ENCODE data around the gene AEBP2.
"Not testable (repeated sequence)": the region's sequence is repeated elsewhere in the genome, so short reads cannot be mapped to it uniquely, and the experiment has no call there.

Gene AEBP2

DNA sequence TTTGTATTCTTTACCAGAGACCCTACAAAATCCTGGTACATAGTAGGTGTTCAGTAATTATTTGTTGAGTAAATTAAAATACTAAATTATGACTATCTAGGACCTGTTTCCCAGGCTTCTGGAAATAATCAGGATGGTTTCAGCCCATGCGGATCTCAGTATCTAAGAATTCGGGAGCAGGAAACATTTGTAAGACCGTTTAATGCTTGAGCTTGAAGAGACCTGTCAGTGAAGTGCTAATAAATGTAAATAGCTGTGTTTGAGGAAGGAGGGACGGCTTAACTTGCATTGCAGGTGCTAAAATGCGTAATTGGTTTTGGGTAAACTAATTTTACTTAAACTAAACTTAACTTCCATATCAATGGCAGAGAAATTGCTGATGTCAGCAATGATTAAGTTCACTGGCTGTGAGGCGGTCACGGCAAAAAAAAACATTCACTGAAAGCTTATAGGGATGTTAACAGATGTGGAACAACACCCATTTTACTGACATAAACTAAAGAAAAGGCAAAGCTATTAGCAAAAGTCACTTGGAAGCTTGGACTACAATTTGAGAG lies 28.6 kb upstream of the AEBP2 start:
- Histone ChIP-seq H3K4me1 (ENCODE audit: insufficient read depth, low read length) (peaks cover 27% of the 10 kb centered on the region), H3K36me3 (ENCODE audit: insufficient read depth, low read length) (no peaks in the 10 kb centered on the region), H3K9ac (ENCODE audit: low read depth, low read length) (0 out of 2 replicates have a peak overlapping the region, but pooled peaks have one; percentile 19), H3K9me3 (ENCODE audit: control insufficient read depth, insufficient read depth, low read length) (no peaks in the 10 kb centered on the region)

DNA sequence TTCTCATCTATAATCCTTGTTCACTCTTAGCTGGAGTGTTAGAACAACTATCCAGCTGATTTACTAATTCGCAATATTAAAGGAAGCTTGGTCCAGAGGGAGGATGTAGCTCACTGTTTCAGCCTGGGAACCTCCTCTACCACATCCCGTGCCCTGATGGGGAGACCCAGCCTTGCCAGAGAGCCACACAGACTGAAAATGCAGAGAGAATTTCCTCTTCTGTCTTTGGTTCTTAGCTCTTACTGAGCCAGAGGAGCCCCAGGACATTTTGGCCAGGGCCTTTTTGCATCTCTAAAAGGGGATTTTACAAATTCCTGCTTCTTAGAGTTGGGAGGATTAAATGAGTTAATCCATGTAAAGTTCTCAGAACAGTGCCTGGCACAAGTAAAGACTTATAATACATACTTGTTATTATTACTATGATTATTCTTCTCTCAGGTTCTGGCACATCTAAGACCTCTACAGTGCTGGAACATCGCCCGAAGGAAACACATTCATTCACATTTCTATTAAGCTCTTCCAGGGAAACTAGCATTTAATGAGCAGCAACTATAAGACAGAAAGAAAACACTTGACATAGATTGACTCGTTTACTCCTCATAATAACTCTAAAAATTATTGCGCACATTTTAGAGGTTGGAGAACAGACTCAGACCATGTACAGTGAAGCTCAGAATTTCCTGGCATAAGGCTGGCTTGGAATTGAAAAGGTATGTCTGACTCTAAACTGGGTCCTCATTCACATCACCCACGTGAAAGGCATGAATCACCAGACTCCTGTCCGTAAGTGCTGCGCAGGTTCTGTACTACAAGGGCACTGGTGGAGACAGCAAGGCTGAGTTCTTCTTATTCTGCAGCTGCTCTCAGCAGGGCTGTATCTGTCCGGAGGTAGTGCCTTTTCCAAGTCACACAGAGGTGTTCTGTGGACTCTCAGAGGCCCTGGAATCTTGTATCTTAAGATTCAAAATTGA lies 27.8 kb upstream of the AEBP2 start:
- no peak overlapping the region for H3K9ac ChIP-seq (ENCODE audit: low read depth, low read length)
- no peaks in the 10 kb centered on the region for H3K36me3 ChIP-seq (ENCODE audit: insufficient read depth, low read length)
- no peaks in the 10 kb centered on the region for H3K9me3 ChIP-seq (ENCODE audit: control insufficient read depth, insufficient read depth, low read length)
- H3K4me1 ChIP-seq (ENCODE audit: insufficient read depth, low read length), result peaks cover 27% of the 10 kb centered on the region

DNA sequence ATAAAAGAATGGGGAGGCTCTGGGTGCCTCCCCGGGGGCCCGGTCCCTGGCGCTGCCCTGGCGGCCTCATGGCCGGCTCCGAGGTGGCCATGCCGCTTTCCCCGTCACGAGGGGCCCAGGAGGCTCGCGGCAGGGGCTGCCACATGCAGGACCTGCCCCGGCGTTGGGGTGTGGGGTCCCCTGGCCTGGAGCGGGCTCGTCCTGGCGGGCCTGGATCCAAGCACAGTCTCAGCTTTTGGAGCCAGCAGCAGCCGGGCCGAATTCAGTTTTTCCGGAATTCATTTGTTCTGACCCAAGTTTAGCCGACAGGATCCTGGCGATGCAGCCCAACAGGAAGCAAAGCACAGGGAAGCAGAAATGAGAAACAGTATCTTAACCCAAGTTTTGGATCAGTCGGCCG lies 26.4 kb upstream of the AEBP2 start:
- H3K9me3 ChIP-seq (ENCODE audit: control insufficient read depth, insufficient read depth, low read length), result no peaks in the 10 kb centered on the region
- peaks cover 27% of the 10 kb centered on the region for H3K4me1 ChIP-seq (ENCODE audit: insufficient read depth, low read length)
- H3K9ac ChIP-seq (ENCODE audit: low read depth, low read length), result no peak overlapping the region
- H3K36me3 ChIP-seq (ENCODE audit: insufficient read depth, low read length), result no peaks in the 10 kb centered on the region

DNA sequence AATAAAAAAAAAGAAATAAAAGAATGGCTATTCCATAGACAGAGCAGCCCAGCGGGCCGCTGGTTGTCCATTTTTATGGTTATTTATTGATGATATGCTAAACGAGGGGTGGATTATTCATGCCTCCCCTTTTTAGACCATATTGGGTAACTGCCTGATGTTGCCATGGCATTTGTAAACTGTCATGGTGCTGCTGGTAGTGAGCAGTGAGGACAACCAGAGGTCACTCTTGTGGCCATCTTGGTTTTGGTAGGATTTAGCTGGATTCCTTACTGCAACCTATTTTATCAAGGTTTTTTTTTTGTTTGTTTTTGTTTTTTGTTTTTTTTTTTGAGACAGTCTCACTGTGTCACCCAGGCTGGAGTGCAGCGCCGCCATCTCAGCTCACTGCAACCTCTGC lies 25.7 kb upstream of the AEBP2 start:
- not testable (repeated sequence) for H3K9ac ChIP-seq (ENCODE audit: low read depth, low read length); H3K9me3 ChIP-seq (ENCODE audit: control insufficient read depth, insufficient read depth, low read length); H3K36me3 ChIP-seq (ENCODE audit: insufficient read depth, low read length)
- peaks cover 27% of the 10 kb centered on the region for H3K4me1 ChIP-seq (ENCODE audit: insufficient read depth, low read length)

DNA sequence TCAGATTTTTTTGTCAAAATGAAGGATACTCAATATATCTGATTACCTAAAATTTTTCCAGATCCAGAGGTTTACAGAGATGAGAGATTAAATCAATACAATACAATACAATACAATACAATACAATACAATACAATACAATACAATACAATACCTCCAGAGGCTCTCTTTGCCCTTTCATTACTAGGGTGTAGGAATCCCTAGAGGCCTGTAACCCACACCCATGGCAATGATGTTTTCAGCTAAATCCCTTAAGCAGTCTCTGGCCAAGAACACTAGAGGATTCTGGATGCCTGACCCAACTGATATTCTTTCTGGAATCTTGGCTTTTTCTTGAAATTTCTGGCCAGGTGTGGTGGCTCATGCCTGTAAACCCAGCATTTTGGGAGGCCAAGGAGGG lies 23.7 kb upstream of the AEBP2 start:
- H3K4me1 ChIP-seq (ENCODE audit: insufficient read depth, low read length), result peaks cover 10% of the 10 kb centered on the region
- no peak overlapping the region for H3K9ac ChIP-seq (ENCODE audit: low read depth, low read length)
- no peaks in the 10 kb centered on the region for H3K36me3 ChIP-seq (ENCODE audit: insufficient read depth, low read length)
- no peaks in the 10 kb centered on the region for H3K9me3 ChIP-seq (ENCODE audit: control insufficient read depth, insufficient read depth, low read length)

DNA sequence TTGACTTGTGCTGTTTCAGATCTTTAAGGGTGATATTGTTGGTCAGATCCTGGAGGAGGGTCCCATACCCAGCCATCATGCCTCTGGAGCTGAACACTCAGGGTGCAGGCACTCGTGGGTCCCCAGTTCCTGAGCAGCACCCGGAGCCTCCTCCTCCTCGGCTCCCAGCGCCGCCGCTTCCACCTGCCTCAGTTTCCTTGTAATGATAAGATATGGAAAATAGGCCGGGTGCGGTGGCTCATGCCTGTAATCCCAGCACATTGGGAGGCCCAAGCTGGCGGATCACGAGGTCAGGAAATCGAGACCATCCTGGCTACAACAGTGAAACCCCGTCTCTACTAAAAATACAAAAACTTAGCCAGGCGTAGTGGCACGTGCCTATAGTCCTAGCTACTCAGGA lies 20.2 kb upstream of the AEBP2 start:
- no peak overlapping the region for H3K9ac ChIP-seq (ENCODE audit: low read depth, low read length)
- H3K4me1 ChIP-seq (ENCODE audit: insufficient read depth, low read length), result no peaks in the 10 kb centered on the region
- H3K9me3 ChIP-seq (ENCODE audit: control insufficient read depth, insufficient read depth, low read length), result no peaks in the 10 kb centered on the region
- no peaks in the 10 kb centered on the region for H3K36me3 ChIP-seq (ENCODE audit: insufficient read depth, low read length)

DNA sequence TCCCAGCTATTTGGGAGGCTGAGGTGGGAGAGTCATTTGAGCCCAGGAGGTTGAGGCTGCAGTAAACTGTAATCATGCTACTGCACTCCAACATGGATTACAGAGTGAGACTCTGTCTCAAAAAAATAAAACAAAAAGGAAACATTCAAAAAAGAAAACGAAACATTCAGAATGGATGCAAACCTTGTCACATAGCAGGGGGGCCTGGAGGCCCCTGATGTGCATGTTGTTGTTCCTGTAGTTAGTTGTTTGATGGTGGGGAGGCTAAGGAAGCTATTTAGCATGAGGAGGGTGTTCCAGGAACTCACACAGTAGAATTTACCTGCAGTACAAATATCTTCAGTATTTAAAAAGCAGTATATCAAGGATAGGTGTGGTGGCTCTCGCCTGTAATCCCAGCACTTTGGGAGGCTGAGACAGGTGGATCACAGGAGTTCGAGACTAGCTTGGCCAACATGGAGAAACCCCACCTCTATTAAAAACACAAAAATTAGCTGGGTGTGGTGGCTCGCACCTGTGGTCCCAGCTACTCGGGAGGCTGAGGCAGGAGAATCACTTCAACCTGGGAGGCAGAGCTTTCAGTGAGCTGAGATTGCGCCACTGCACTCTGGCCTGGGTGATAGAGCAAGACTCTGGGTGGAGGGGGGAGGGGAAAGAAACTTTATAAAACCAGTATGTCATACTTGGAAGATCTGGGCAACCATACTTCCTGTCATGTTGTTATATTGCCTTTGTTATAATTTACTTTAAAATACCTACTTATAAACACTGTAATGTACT lies 17.6 kb upstream of the AEBP2 start:
- H3K4me1 ChIP-seq (ENCODE audit: insufficient read depth, low read length), result no peaks in the 10 kb centered on the region
- no peak overlapping the region for H3K9ac ChIP-seq (ENCODE audit: low read depth, low read length)
- H3K36me3 ChIP-seq (ENCODE audit: insufficient read depth, low read length), result no peaks in the 10 kb centered on the region
- peaks cover 4% of the 10 kb centered on the region; the same call in 1 of the 2 replicates for H3K9me3 ChIP-seq (ENCODE audit: control insufficient read depth, insufficient read depth, low read length)

DNA sequence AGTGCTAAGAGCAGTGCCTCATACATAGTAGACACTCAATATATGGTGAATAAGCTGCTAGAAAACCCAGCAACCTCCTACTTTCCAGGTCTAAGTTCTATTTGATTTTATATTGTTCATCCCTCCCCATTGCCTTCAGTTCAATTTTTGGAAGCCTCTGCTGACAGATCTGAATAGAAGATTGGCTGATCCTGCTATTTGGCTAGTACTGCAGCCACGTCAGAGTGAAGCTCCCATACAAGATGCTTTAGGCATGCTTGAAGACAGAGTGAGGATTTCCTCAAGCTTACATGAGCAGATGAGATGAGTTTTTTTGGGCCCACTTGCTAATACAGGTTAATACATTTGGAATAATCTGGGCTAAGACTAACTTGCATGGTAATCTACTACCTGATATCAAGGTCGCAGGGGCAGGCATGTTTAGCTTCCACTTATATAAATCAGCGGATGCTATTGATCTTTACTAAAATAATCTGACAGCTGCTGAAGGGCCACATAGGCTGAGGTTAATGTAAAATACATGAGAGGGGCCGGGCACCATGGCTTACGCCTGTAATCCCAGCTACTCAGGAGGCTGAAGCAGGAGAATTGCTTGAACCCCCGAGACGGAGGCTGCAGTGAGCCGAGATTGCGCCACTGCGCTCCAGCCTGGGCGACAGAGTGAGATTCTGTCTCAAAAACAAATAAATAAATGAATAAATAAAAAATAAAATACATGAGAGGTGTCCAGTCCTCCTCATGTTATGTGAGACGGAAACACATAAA lies 15.9 kb upstream of the AEBP2 start:
- Histone ChIP-seq H3K9ac (ENCODE audit: low read depth, low read length) (no peak overlapping the region), H3K4me1 (ENCODE audit: insufficient read depth, low read length) (no peaks in the 10 kb centered on the region), H3K36me3 (ENCODE audit: insufficient read depth, low read length) (no peaks in the 10 kb centered on the region), H3K9me3 (ENCODE audit: control insufficient read depth, insufficient read depth, low read length) (peaks cover 4% of the 10 kb centered on the region; the same call in 1 of the 2 replicates)

DNA sequence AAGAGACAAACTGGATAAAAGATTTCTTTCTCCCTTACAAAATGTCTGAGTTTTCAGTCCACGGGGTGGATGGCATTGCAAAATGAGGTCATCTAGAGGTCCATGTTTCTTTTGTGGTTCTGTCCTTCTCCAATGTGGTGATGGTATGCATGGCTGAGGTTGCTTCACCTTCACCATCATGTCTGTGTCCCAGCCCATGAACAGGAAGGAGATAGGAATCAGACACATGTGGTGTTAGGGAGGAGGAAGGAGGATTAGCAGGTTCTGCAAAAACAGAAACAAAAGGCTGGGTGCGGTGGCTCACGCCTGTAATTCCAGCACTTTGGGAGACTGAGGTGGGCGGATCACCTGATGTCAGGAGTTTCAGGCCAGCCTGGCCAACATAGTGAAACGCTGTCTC lies 11.0 kb upstream of the AEBP2 start:
- Histone ChIP-seq H3K9me3 (ENCODE audit: control insufficient read depth, insufficient read depth, low read length) (peaks cover 4% of the 10 kb centered on the region; the same call in 1 of the 2 replicates), H3K36me3 (ENCODE audit: insufficient read depth, low read length) (no peaks in the 10 kb centered on the region), H3K4me1 (ENCODE audit: insufficient read depth, low read length) (peaks cover 9% of the 10 kb centered on the region), H3K9ac (ENCODE audit: low read depth, low read length) (no peak overlapping the region)

DNA sequence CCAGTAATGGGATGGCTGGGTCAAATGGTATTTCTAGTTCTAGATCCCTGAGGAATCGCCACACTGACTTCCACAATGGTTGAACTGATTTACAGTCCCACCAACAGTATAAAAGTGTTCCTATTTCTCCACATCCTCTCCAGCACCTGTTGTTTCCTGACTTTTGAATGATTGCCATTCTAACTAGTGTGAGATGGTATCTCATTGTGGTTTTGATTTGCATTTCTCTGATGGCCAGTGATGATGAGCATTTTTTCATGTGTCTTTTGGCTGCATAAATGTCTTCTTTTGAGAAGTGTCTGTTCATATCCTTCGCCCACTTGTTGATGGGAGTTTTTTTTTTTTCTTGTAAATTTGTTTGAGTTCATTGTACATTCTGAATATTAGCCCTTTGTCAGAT lies 9.8 kb upstream of the AEBP2 start:
- not testable (repeated sequence) for H3K9ac ChIP-seq (ENCODE audit: low read depth, low read length); H3K36me3 ChIP-seq (ENCODE audit: insufficient read depth, low read length); H3K9me3 ChIP-seq (ENCODE audit: control insufficient read depth, insufficient read depth, low read length); H3K4me1 ChIP-seq (ENCODE audit: insufficient read depth, low read length)

DNA sequence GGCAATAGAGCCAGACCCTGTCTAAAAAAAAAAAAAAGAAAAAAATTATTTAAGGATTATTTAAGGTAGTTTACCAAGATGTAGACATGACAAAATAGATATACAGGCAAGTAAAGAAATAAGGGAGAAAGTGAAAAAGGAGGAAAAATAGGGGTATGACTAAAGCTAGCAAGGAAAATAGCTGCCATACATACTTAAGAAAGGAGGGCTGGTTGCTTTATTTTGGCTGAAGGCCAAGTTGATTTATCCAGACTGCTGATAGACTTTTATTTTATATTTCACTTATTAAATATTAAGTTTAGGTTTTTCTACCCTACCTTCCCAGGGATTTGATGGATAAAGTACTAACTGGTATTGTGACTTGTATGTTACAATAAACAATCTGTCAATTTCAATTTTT lies 8.3 kb upstream of the AEBP2 start:
- Histone ChIP-seq H3K36me3 (ENCODE audit: insufficient read depth, low read length) (no peaks in the 10 kb centered on the region), H3K9me3 (ENCODE audit: control insufficient read depth, insufficient read depth, low read length) (peaks cover 4% of the 10 kb centered on the region; the same call in 1 of the 2 replicates), H3K9ac (ENCODE audit: low read depth, low read length) (no peak overlapping the region), H3K4me1 (ENCODE audit: insufficient read depth, low read length) (peaks cover 14% of the 10 kb centered on the region)

DNA sequence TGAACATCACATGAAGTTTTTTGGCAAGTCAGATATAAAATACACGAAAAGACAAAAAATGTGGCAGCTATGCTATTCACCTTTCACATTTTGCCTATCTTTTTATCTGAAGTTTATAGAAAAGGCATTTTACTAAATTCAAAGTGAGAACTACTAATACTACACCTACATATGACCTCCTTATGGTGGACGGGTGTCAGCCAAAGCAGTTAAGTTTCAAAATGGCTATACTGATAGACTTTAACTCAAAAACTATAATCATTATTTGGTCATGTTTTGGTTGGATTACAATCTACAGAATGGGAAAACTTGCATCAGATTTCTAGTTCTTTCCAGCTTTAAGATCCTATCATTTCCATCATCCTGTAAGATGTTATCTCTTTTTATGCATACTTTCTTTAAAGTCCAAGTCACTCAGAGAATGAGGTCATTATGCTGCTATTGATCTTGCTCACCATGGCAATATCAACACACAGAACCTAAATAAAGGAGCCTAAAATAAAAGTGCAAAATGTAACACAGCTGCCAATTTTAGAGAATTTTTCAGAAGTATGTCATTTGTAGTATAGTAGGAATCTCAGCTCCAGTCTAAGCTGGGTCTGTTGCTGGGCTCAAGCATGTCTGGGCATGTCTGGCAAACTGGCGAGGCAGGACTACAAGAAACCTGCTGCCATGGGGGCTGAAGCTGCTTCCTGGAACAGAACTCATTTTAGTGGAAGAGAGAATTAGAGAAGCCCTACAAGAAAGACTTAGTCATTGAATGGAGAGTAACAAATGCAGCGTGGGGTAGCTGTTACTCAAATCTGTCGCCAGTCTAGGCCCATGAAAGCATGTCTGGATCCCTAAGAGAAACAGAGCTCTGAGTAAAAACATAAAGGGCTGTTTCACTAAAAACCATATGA lies 7.6 kb upstream of the AEBP2 start:
- Histone ChIP-seq H3K9ac (ENCODE audit: low read depth, low read length) (no peak overlapping the region; the same call in 1 of the 2 replicates), H3K9me3 (ENCODE audit: control insufficient read depth, insufficient read depth, low read length) (no peaks in the 10 kb centered on the region), H3K4me1 (ENCODE audit: insufficient read depth, low read length) (peaks cover 15% of the 10 kb centered on the region), H3K36me3 (ENCODE audit: insufficient read depth, low read length) (no peaks in the 10 kb centered on the region)

Data from ES-I3 (cell line).